Left cardiac atrium (tissue), 4 donors: ENCODE results near the gene ACKR3. TPM values are rescaled to one million over a fixed set of nuclear protein-coding genes. Genes with fewer than 3 reads are reported as not detected.

ENCODE experiments used
- ATAC-seq, 2 donors: fragments of 200-7000 bp; cut with Tn5 transposase; one replicate each; pipeline ENCODE4 v1.9.1; 2020; ENCODE audit warnings: mild to moderate bottlenecking in 2 of 2, moderate library complexity in 2 of 2
- DNase-seq: peaks from one replicate; pipeline ENCODE4 v3.0.0-alpha.2; 2020
- intact Hi-C, 2 donors: fragments of 100-400 bp; cut with DNase I; formaldehyde crosslinking; loops; one replicate each; pipeline versions ENCODE4 v1.14.1 to v1.15.1; 2022 to 2023
- total RNA-seq, 2 donors: library from RNA; stranded (reverse); fragmentation: NEBNext Ultra II Directional; extraction: Animal tissue kit (Norgen Biotek cat#: 25700); gene quantifications; one replicate each; pipeline ENCODE4 v1.2.1, GENCODE V29; 2021
- donor health status: DM: no; HTN: yes; CAD: no.
- donor health status: DM: no; HTN: yes; CAD: no; lungs with severe emphysema.
- donor health status: DM: yes; HTN: yes; CAD: no.
- donor health status: Dilated cardiomyopathy.

Gene ACKR3
- total RNA-seq, 2 donors from 2014 or later = 27.4 to 46.4 TPM

- intact Hi-C loops = no loop called here
- DNase-seq (no peak), ATAC-seq (no peak)
These were observed 21.9 kb upstream of the ACKR3 start for GRCh38 chr2:236547725-236548124.

GRCh38 chr2:236548179-236548921 lies 21.3 kb upstream of the ACKR3 start:
- intact Hi-C loops = no loop called here
- DNase-seq = no peak
- ATAC-seq = no peak

- intact Hi-C loops = no loop called here
- DNase-seq = no peak
- no peak for ATAC-seq
These were observed 20.5 kb upstream of the ACKR3 start for GRCh38 chr2:236549165-236549564.

GRCh38 chr2:236550290-236550689 lies 19.3 kb upstream of the ACKR3 start:
- no peak for DNase-seq
- intact Hi-C loops = no loop called here

GRCh38 chr2:236550701-236551465 lies 18.7 kb upstream of the ACKR3 start:
- DNase-seq (no peak), ATAC-seq (no peak)
- intact Hi-C loops = no loop called here

More at GRCh38 chr2:236550290-236550689, 19.3 kb upstream of the ACKR3 start:
- ATAC-seq = no peak

- ATAC-seq (no peak), DNase-seq (no peak)
- intact Hi-C loops = no loop called here
These were observed 18.0 kb upstream of the ACKR3 start for GRCh38 chr2:236551471-236552211.

GRCh38 chr2:236552212-236552542 lies 17.4 kb upstream of the ACKR3 start:
- ATAC-seq = no peak
- intact Hi-C loops = no loop called here
- no peak for DNase-seq

- intact Hi-C loops = no loop called here
- DNase-seq (no peak), ATAC-seq (peak; percentile 38 to 53)
These were observed 16.9 kb upstream of the ACKR3 start for GRCh38 chr2:236552581-236553363.

- intact Hi-C loops = no loop called here
- ATAC-seq = no peak
- DNase-seq = no peak
These were observed 16.1 kb upstream of the ACKR3 start for GRCh38 chr2:236553522-236553921.

GRCh38 chr2:236554629-236555282 lies 14.9 kb upstream of the ACKR3 start:
- DNase-seq (no peak), ATAC-seq (no peak)
- intact Hi-C loops = no loop called here

- no peak for ATAC-seq
- intact Hi-C loops = no loop called here
- no peak for DNase-seq
These were observed 14.1 kb upstream of the ACKR3 start for GRCh38 chr2:236555481-236555880.

- DNase-seq (no peak), ATAC-seq (no peak)
- intact Hi-C loops = no loop called here
These were observed 12.2 kb upstream of the ACKR3 start for GRCh38 chr2:236557306-236558030.

- intact Hi-C loops = no loop called here
- DNase-seq (no peak), ATAC-seq (no peak)
These were observed 11.6 kb upstream of the ACKR3 start for GRCh38 chr2:236558036-236558435.

- intact Hi-C loops = no loop called here
- DNase-seq (no peak), ATAC-seq (no peak)
These were observed 10.3 kb upstream of the ACKR3 start for GRCh38 chr2:236558993-236559978.

- no peak for DNase-seq
- no peak for ATAC-seq
- intact Hi-C loops = loop anchor here in 1 of 2 donors (5.0 to 10.0 kb wide), 2 partner anchors 50 to 173 kb away; no protein-coding TSS in a partner anchor
These were observed 7.8 kb upstream of the ACKR3 start for GRCh38 chr2:236561874-236562273.

- ATAC-seq = no peak
- intact Hi-C loops = loop anchor here in 1 of 2 donors (5.0 to 10.0 kb wide), 2 partner anchors 50 to 172 kb away; no protein-coding TSS in a partner anchor
These were observed 7.2 kb upstream of the ACKR3 start for GRCh38 chr2:236562434-236562833.

GRCh38 chr2:236563953-236564352 lies 5.7 kb upstream of the ACKR3 start:
- DNase-seq (no peak), ATAC-seq (no peak)
- intact Hi-C loops = loop anchor here in 1 of 2 donors (5.0 to 10.0 kb wide), 2 partner anchors 52 to 171 kb away; no protein-coding TSS in a partner anchor

More at GRCh38 chr2:236562434-236562833, 7.2 kb upstream of the ACKR3 start:
- no peak for DNase-seq
